Spleen (tissue), 7 donors: Measurements from ENCODE around the gene TSKU.

Source experiments
- CTCF ChIP-seq, 11 experiments: fragments of 200-600 bp in 7 of 11; fragments of 450-650 bp in 4 of 11; sonication (generic) in 4 of 11; IDR thresholded peaks in 8 of 11; conservative IDR thresholded peaks in 3 of 11; 1 replicate in 7 of 11; 2 replicates in 4 of 11; pipeline versions ENCODE4 v1.4.0 to v1.8.0; 2016 to 2021; ENCODE audit warnings: antibody characterized with exemption in 11 of 11, inconsistent platforms in 4 of 11, mild to moderate bottlenecking in 1 of 11
- POLR2A ChIP-seq, 3 donors: fragments of 450-650 bp; IDR thresholded peaks; one replicate each; pipeline ENCODE4 v1.5.1; 2017; ENCODE audit warnings: antibody characterized with exemption in 3 of 3, mild to moderate bottlenecking in 1 of 3
- donor health status: DM: no; HTN: no; CAD: no; lungs with moderate emphysema.
- donor health status: DM: no; HTN: no; CAD: no.
- donor health status: DM: no; HTN: no; CAD: no.

GRCh38 chr11:76768909-76769560 lies 14.1 kb upstream of the TSKU start:
- no peak for TF ChIP-seq POLR2A (IDR thresholded peaks at IDR 0.05)
- TF ChIP-seq CTCF (IDR thresholded peaks at IDR 0.05 in 8 of 11, conservative IDR thresholded peaks at IDR 0.05 in 3 of 11) = no peak
